NCI-H187 treated with DMSO at 0.1 percent for 48 hours (cell line): ENCODE results near the gene NEMP2.
"Not testable (repeated sequence)": the region's sequence is repeated elsewhere in the genome, so short reads cannot be mapped to it uniquely, and the experiment has no call there.

Source experiments
- DNase-seq: peaks from one replicate; lab custom pipeline; 2025; lab: John Stamatoyannopoulos, UW

Gene NEMP2

GRCh38 chr2:190490502-190490901 lies 44.0 kb downstream of the NEMP2 start:
- DNase-seq: no peak

- DNase-seq: no peak
These were observed 45.0 kb downstream of the NEMP2 start for GRCh38 chr2:190489475-190489874.

- no peak for DNase-seq
These were observed 45.8 kb downstream of the NEMP2 start for GRCh38 chr2:190488516-190489233.

GRCh38 chr2:190486037-190486623 lies 48.4 kb downstream of the NEMP2 start:
- DNase-seq: no peak

- no peak for DNase-seq
These were observed 52.1 kb downstream of the NEMP2 start for GRCh38 chr2:190482451-190482850.

- no peak for DNase-seq
These were observed 53.2 kb downstream of the NEMP2 start for GRCh38 chr2:190481339-190481738.

GRCh38 chr2:190478572-190479195 lies 55.8 kb downstream of the NEMP2 start:
- no peak for DNase-seq

GRCh38 chr2:190477661-190478454 lies 56.7 kb downstream of the NEMP2 start:
- DNase-seq: peak; percentile 57

- DNase-seq: no peak
These were observed 64.2 kb downstream of the NEMP2 start for GRCh38 chr2:190470256-190470826.

- peak; percentile 81 for DNase-seq
These were observed 64.8 kb downstream of the NEMP2 start for GRCh38 chr2:190469771-190470170.

- peak; percentile 83 for DNase-seq
These were observed 65.5 kb downstream of the NEMP2 start for GRCh38 chr2:190468814-190469569.

GRCh38 chr2:190468354-190468753 lies 66.2 kb downstream of the NEMP2 start:
- not testable (repeated sequence) for DNase-seq

GRCh38 chr2:190467575-190468083 lies 66.9 kb downstream of the NEMP2 start:
- DNase-seq: no peak

GRCh38 chr2:190466819-190467446 lies 67.6 kb downstream of the NEMP2 start:
- no peak for DNase-seq

GRCh38 chr2:190465060-190465459 lies 69.5 kb downstream of the NEMP2 start:
- no peak for DNase-seq

GRCh38 chr2:190462611-190463010 lies 71.9 kb downstream of the NEMP2 start:
- DNase-seq: no peak

- DNase-seq: no peak
These were observed 72.3 kb downstream of the NEMP2 start for GRCh38 chr2:190462181-190462580.

- no peak for DNase-seq
These were observed 74.0 kb downstream of the NEMP2 start for GRCh38 chr2:190460487-190460886.

GRCh38 chr2:190459881-190460280 lies 74.6 kb downstream of the NEMP2 start:
- DNase-seq: no peak

- DNase-seq: no peak
These were observed 76.0 kb downstream of the NEMP2 start for GRCh38 chr2:190458352-190459107.
